GM06990 (cell line): Measurements from ENCODE around the gene KIAA0040.

ENCODE experiments used
- DNase-seq: peaks from one replicate; pipeline ENCODE4 v3.0.0-alpha.2; 2011; ENCODE audit not compliant: insufficient read length; ENCODE audit errors: extremely low read depth
- H3K27me3 ChIP-seq: replicated peaks from 2 replicates; pipeline ENCODE4 v1.6.0; 2011; ENCODE audit warnings: low read length; ENCODE audit not compliant: control insufficient read depth, insufficient read depth
- H3K36me3 ChIP-seq: 2 replicates; pipeline ENCODE4 v1.5.1; 2011; ENCODE audit warnings: low read length; ENCODE audit not compliant: control insufficient read depth, insufficient read depth
- H3K4me3 ChIP-seq: replicated peaks from 2 replicates; pipeline ENCODE4 v1.5.1; 2011; ENCODE audit warnings: low read depth, mild to moderate bottlenecking, control low read depth, low read length
- CTCF ChIP-seq: IDR thresholded peaks from 2 replicates; pipeline ENCODE4 v1.5.1; 2011; ENCODE audit warnings: low read length, control low read depth, mild to moderate bottlenecking, inconsistent platforms; ENCODE audit not compliant: insufficient read depth, poor library complexity, severe bottlenecking

KIAA0040 gene

GRCh38 chr1:175129997-175130648 lies 62.5 kb downstream of the KIAA0040 start:
- Histone ChIP-seq H3K36me3 (no peaks in the 10 kb centered on the region), H3K4me3 (no peak overlapping the region), H3K27me3 (no peaks in the 10 kb centered on the region)
- no peak for DNase-seq
- TF ChIP-seq CTCF, result peak; percentile 10

GRCh38 chr1:175129644-175129996 lies 63.0 kb downstream of the KIAA0040 start:
- no peaks in the 10 kb centered on the region for H3K27me3 ChIP-seq
- no peak for DNase-seq
- no peak for TF ChIP-seq CTCF
- no peak overlapping the region for H3K4me3 ChIP-seq
- H3K36me3 ChIP-seq, result no peaks in the 10 kb centered on the region

- no peak overlapping the region for H3K4me3 ChIP-seq
- TF ChIP-seq CTCF, result no peak
- H3K27me3 ChIP-seq, result no peaks in the 10 kb centered on the region
- no peaks in the 10 kb centered on the region for H3K36me3 ChIP-seq
- no peak for DNase-seq
These were observed 63.4 kb downstream of the KIAA0040 start for GRCh38 chr1:175129182-175129581.

GRCh38 chr1:175128523-175128922 lies 64.1 kb downstream of the KIAA0040 start:
- no peak for TF ChIP-seq CTCF
- Histone ChIP-seq H3K36me3 (no peaks in the 10 kb centered on the region), H3K4me3 (no peak overlapping the region), H3K27me3 (no peaks in the 10 kb centered on the region)
- DNase-seq, result no peak

GRCh38 chr1:175127565-175127964 lies 65.0 kb downstream of the KIAA0040 start:
- Histone ChIP-seq H3K27me3 (no peaks in the 10 kb centered on the region), H3K4me3 (no peak overlapping the region), H3K36me3 (no peaks in the 10 kb centered on the region)
- no peak for DNase-seq
- no peak for TF ChIP-seq CTCF

- Histone ChIP-seq H3K27me3 (no peaks in the 10 kb centered on the region), H3K4me3 (no peak overlapping the region), H3K36me3 (no peaks in the 10 kb centered on the region)
- no peak for TF ChIP-seq CTCF
- DNase-seq, result no peak
These were observed 66.2 kb downstream of the KIAA0040 start for GRCh38 chr1:175126347-175126746.
